AG10803 (cell line): Measurements from ENCODE around the gene DCAF17.

Experiments
- DNase-seq: peaks from one replicate; pipeline ENCODE4 v3.0.0; 2010; ENCODE audit warnings: low read depth
- H3K4me3 ChIP-seq: 2 replicates; pipeline ENCODE4 v1.5.1; 2011; ENCODE audit warnings: mild to moderate bottlenecking, low read length, control low read depth
- CTCF ChIP-seq: conservative IDR thresholded peaks from 2 replicates; pipeline ENCODE4 v1.5.1; 2011; ENCODE audit warnings: mild to moderate bottlenecking, low read length, control low read depth, inconsistent platforms

Gene DCAF17

GRCh38 chr2:171459498-171459897, 25.5 kb downstream of the DCAF17 start:
- TF ChIP-seq CTCF: no peak

GRCh38 chr2:171460537-171460936, 26.5 kb downstream of the DCAF17 start:
- no peak for TF ChIP-seq CTCF
- no peak overlapping the region for H3K4me3 ChIP-seq
- DNase-seq: no peak

More at GRCh38 chr2:171459498-171459897, 25.5 kb downstream of the DCAF17 start:
- DNase-seq: no peak
- H3K4me3 ChIP-seq: no peak overlapping the region

GRCh38 chr2:171469176-171469575, 35.1 kb downstream of the DCAF17 start:
- TF ChIP-seq CTCF: no peak
- DNase-seq: peak; percentile 61
- no peak overlapping the region for H3K4me3 ChIP-seq

GRCh38 chr2:171470129-171470528, 36.1 kb downstream of the DCAF17 start:
- no peak for TF ChIP-seq CTCF
- no peak for DNase-seq
- H3K4me3 ChIP-seq: no peak overlapping the region

GRCh38 chr2:171475979-171476378, 42.0 kb downstream of the DCAF17 start:
- no peak overlapping the region for H3K4me3 ChIP-seq
- TF ChIP-seq CTCF: no peak
- DNase-seq: no peak

- no peak overlapping the region for H3K4me3 ChIP-seq
- TF ChIP-seq CTCF: no peak
- DNase-seq: no peak
These were observed 44.3 kb downstream of the DCAF17 start for GRCh38 chr2:171478345-171478744.

GRCh38 chr2:171479154-171479814, 45.3 kb downstream of the DCAF17 start:
- H3K4me3 ChIP-seq: no peak overlapping the region
- TF ChIP-seq CTCF: no peak
- no peak for DNase-seq
